Rectal smooth muscle tissue (tissue), 1 donor: ENCODE results near the gene MFSD6.
A peak's percentile ranks its signal among the peaks of the same experiment; 100 is the strongest.

ENCODE experiments used
- H3K27ac ChIP-seq: one replicate; pipeline ENCODE4 v1.7.0; 2013; ENCODE audit warnings: low read depth, low read length, inconsistent platforms
- H3K27me3 ChIP-seq: one replicate; pipeline ENCODE4 v1.7.0; 2013; ENCODE audit warnings: low read length; ENCODE audit not compliant: control insufficient read depth, insufficient read depth
- H3K36me3 ChIP-seq: one replicate; pipeline ENCODE4 v1.7.0; 2013; ENCODE audit warnings: low read length; ENCODE audit not compliant: control insufficient read depth, insufficient read depth
- H3K4me1 ChIP-seq: one replicate; pipeline ENCODE4 v1.7.0; 2013; ENCODE audit warnings: low read length; ENCODE audit not compliant: control insufficient read depth, insufficient read depth
- H3K4me3 ChIP-seq: one replicate; pipeline ENCODE4 v1.7.0; 2013; ENCODE audit warnings: low read length
- H3K9ac ChIP-seq: one replicate; pipeline ENCODE4 v1.7.0; 2013; ENCODE audit warnings: low read length

The MFSD6 gene

DNA sequence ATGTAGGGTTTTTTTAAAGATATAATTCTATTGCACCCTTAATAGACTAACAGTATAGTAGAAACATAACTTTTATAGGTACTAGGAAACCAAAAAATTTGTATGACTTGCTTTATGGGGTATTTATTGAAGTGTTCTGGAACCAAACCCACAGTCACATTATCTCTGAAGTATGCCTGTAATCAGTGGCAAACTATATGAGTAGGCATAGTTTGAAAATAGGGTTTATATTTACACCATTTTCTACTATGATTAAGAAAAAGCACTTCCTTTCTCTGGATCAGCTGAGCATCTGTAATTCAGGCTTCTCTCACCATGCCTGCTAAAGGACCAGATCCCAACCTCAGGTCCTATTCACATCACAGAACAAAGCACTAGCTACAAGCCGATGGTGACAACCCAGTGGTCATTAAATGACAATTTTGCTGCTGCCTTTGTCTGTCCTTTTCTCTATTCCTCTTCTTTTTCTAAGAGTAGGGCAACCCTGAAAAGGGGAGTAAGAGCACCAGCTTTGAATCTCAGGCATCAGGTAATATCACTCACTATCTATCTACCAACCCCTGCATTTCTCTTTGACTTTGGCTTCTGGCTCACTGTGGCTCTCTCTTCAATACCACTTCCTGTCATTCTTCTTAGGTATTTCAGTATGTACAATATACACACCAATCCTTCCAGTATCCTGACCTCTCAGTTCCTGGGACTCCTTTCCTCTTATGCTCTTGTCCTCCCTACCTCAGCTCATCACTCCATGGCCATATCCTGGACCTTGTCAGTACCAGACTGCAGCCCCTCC, 112.0 kb downstream of the MFSD6 start:
- no peak overlapping the region for H3K4me3 ChIP-seq
- no peak overlapping the region for H3K9ac ChIP-seq
- H3K4me1 ChIP-seq: no peaks in the 10 kb centered on the region
- no peaks in the 10 kb centered on the region for H3K27me3 ChIP-seq
- no peaks in the 10 kb centered on the region for H3K36me3 ChIP-seq
- no peak overlapping the region for H3K27ac ChIP-seq

- no peaks in the 10 kb centered on the region for H3K4me1 ChIP-seq
- no peak overlapping the region for H3K4me3 ChIP-seq
- H3K9ac ChIP-seq: no peak overlapping the region
- no peaks in the 10 kb centered on the region for H3K27me3 ChIP-seq
- no peak overlapping the region for H3K27ac ChIP-seq
- H3K36me3 ChIP-seq: no peaks in the 10 kb centered on the region
Observed at GRCh38 chr2:190524928-190525327, 116.8 kb downstream of the MFSD6 start.

GRCh38 chr2:190526105-190526750, 118.1 kb downstream of the MFSD6 start:
- Histone ChIP-seq H3K27me3 (no peaks in the 10 kb centered on the region), H3K4me1 (no peaks in the 10 kb centered on the region), H3K4me3 (no peak overlapping the region), H3K27ac (no peak overlapping the region), H3K36me3 (no peaks in the 10 kb centered on the region), H3K9ac (no peak overlapping the region)

DNA sequence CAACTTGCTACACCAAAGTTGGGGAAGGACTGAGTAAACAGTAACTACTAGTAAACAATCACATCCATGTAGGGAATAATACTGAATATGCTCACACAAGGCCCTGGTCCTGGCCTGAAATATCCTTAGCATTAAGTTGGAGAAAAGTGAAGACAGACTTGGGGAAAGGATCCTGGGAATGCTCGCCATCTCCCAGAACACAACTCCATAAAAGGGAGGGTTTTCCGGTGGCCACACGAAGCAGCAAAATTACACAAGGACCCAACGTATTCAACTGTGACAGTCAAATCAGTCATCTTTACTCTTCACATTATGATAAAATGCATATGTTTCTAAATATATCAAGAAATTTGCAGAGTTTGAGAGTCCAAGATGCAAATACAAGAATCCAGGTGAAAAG, 119.1 kb downstream of the MFSD6 start:
- H3K27ac ChIP-seq: no peak overlapping the region
- H3K4me1 ChIP-seq: no peaks in the 10 kb centered on the region
- H3K36me3 ChIP-seq: no peaks in the 10 kb centered on the region
- no peaks in the 10 kb centered on the region for H3K27me3 ChIP-seq
- H3K9ac ChIP-seq: no peak overlapping the region
- no peak overlapping the region for H3K4me3 ChIP-seq

DNA sequence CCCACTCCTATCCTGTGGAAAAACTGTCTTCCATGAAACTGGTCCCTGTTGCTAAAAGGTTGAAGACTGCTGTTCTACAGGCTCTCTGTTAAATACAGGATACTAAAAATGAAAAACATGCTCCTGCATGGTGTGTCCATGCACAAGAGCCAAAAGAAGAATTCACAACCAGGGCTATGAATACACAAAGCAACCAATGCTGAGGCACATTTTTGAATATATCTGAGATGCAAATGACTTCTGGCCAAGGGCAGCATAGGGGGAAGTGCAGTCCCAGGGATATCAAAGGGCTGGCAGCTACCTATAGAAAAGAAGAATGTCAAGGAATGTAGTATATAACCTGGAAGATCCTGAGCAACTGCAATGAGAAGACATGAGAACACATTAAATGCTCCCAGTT, 119.8 kb downstream of the MFSD6 start:
- no peak overlapping the region for H3K9ac ChIP-seq
- H3K4me1 ChIP-seq: no peaks in the 10 kb centered on the region
- H3K27me3 ChIP-seq: no peaks in the 10 kb centered on the region
- H3K4me3 ChIP-seq: no peak overlapping the region
- no peaks in the 10 kb centered on the region for H3K36me3 ChIP-seq
- H3K27ac ChIP-seq: no peak overlapping the region

GRCh38 chr2:190528521-190529001, 120.4 kb downstream of the MFSD6 start:
- Histone ChIP-seq H3K4me1 (peaks cover 3% of the 10 kb centered on the region), H3K9ac (no peak overlapping the region), H3K36me3 (no peaks in the 10 kb centered on the region), H3K27ac (no peak overlapping the region), H3K4me3 (no peak overlapping the region), H3K27me3 (no peaks in the 10 kb centered on the region)

GRCh38 chr2:190529486-190530247, 121.5 kb downstream of the MFSD6 start:
- H3K36me3 ChIP-seq: no peaks in the 10 kb centered on the region
- H3K4me1 ChIP-seq: peaks cover 7% of the 10 kb centered on the region
- no peak overlapping the region for H3K9ac ChIP-seq
- H3K4me3 ChIP-seq: no peak overlapping the region
- H3K27me3 ChIP-seq: no peaks in the 10 kb centered on the region
- no peak overlapping the region for H3K27ac ChIP-seq

DNA sequence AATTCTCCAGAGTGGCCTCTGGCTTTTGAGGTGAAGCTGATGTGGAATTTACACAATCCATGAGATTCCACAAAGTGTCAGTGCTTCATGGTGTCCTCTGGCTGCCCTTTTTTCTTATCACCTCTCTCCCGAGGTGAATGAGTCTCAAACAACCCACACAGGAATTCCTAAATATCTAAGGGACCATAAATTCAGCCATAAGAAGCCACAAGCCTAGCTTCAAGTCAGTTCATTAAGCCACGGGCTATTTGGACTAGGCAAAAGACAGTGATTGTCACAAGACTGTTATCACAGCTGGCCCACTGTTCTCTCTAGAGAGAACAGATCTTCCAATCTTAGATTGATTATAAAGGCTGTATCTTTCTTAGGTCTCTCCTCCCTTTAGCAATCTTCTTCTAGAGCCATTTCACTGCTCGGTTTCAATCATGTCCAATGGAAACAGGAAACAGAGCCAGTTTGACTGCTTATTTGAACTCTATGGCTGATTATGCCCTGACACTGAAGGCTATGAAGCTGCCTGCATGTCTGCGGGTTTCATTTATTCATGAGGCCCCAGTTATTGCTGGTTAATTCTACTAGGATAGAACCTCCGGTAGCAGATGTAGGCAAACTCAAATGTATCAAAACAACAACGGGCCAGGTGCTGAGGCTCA, 122.2 kb downstream of the MFSD6 start:
- no peaks in the 10 kb centered on the region for H3K36me3 ChIP-seq
- no peak overlapping the region for H3K27ac ChIP-seq
- H3K9ac ChIP-seq: no peak overlapping the region
- H3K4me3 ChIP-seq: no peak overlapping the region
- H3K4me1 ChIP-seq: peaks cover 7% of the 10 kb centered on the region
- no peaks in the 10 kb centered on the region for H3K27me3 ChIP-seq

DNA sequence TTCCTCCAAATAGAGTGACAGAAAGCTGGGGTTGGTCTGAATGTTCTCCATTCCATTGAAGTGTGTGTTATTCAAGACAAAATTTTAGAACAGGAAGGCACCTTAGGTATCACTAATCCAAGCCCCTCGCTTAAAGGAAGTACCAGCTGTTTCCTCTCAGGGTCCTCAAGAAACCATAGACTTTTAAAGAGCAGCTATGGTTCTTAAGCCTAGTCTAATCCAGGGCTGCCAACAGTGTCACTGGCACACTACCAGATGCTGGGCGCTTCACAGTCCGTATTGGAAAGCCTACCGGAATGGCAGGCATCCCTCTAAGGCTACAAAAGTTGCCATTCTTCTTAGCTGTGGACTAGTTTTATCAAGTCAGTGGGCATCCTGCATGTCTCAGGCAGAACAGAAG, 124.4 kb downstream of the MFSD6 start:
- H3K27ac ChIP-seq: no peak overlapping the region
- no peak overlapping the region for H3K9ac ChIP-seq
- no peak overlapping the region for H3K4me3 ChIP-seq
- no peaks in the 10 kb centered on the region for H3K36me3 ChIP-seq
- H3K4me1 ChIP-seq: peaks cover 12% of the 10 kb centered on the region
- H3K27me3 ChIP-seq: no peaks in the 10 kb centered on the region

DNA sequence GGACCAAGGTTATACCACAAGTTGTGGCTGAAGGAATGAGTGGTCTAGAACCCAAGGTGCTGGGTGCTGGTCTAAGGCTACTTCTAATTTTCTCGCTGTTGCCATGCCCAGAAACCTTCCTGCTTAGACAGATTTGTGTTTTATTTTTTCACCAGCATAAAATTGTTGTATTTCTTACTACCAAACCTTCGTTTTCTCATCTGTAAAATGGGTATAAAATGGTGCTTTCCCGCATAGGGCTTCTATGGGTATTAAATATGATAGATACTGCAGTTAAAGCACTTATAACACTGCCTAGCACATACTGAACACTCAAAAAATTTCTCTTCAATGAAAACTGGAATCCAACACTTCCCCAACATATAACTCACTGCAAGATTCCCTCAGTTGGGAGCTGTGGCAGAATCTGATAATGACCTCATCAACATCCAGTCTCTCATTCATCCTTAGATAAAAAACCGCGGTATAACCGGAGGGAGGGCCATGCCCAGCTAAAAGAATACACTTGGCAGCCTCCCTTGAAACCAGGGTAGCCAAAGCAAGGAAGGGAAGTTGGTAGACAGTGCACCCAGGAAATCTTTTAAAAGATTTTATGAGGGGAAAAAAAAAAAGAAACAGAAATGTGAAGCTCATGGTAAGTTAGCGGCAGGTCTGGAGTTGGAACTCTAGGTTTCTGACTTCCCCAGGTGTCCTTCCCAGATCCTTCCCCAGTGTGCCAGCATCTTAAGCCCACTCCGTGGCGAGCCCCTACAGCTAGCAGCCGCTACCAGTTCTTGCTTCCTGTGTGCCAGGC, 125.2 kb downstream of the MFSD6 start:
- peak overlapping the region; percentile 99 for H3K27ac ChIP-seq

GRCh38 chr2:190533968-190534309, 125.8 kb downstream of the MFSD6 start:
- H3K27ac ChIP-seq: peak overlapping the region; percentile 99
- peak overlapping the region; percentile 88 for H3K9ac ChIP-seq
- H3K4me3 ChIP-seq: peak overlapping the region; percentile 92
- H3K27me3 ChIP-seq: no peaks in the 10 kb centered on the region
- H3K36me3 ChIP-seq: no peaks in the 10 kb centered on the region
- H3K4me1 ChIP-seq: peaks cover 12% of the 10 kb centered on the region

More for the DNA sequence above, 125.2 kb downstream of the MFSD6 start:
- no peaks in the 10 kb centered on the region for H3K36me3 ChIP-seq
- H3K4me3 ChIP-seq: peak overlapping the region; percentile 92
- no peaks in the 10 kb centered on the region for H3K27me3 ChIP-seq
- H3K9ac ChIP-seq: peak overlapping the region; percentile 88
- peaks cover 12% of the 10 kb centered on the region for H3K4me1 ChIP-seq
